ENCODE data around the gene SHC4.

The SHC4 gene

GRCh38 chr15:48968066-48968465, 4.3 kb upstream of the SHC4 start:
- DNase-seq (ENCODE audit: low read depth in 2 of 2) = no peak

DNA sequence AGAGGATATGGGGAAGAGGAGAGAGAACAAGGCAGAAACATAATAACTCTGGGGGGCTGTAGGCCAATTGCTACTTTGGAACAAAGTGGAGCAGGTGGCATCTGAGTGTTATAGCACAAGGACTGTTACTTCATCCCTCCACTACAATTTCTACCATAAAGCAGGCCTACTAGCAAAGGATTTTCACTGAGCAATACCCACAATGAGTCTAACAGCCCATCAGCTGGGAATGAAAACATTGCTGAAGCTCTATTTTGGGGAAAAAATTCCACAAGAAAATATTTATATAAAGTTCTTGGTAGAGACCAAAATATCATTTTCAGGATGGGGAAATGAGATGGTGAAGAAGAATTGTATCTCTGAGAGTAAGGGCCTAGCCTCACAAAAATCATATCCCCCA, 3.6 kb upstream of the SHC4 start:
- no peak for DNase-seq (ENCODE audit: low read depth in 2 of 2)

DNA sequence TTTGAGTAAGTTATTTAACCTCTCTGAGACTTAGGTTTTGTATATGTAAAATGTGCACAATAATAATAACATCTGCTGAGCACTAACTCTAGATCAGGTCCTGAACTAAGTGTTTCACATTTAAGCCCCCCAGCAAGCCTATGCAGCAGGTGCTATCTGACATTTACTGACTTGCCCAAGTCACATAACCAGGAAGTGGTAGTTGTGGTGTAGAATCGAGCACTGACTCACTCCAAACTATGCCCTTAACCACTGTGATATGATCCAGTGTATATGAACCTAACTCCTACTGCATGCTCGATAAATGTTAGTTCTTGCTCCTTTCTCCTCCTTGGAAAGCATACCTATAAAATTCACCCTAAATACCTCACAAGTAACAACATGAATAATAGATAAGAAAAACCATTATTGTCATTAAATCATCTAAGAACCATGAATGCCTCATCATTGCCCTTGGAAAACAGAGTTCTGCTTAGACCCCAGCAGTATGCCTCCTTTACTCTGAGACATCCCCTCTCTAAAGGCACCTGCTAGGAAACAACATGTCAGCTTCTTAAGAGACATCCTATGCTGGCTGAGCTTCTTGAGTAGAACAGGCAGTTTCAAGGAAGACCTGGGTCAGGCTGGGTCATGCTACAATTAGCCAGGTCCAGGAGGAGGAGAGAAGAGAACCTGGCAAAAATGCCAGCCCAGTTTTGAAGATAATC, 3.0 kb upstream of the SHC4 start:
- DNase-seq (ENCODE audit: low read depth in 2 of 2) = peak in 1 of 2 donors; percentile 19

DNA sequence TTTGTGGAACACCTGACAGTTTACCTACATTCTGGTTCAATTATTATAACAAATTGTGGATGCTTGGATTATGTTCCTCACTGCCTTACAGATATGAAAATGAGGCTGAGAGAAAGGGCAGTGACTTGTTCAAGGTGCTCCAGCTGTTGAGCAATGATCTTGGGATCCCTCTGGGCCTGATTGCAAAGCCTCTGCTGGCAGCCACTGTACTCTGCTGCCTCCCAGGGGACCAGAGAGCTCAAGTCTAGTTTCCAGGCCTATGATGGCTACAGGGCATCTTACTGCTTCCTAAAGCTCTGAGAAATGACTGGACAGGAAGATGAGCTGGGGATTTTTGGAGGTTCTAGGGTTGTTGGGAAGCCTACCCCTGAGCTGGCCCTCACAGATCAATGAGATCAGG, 2.3 kb upstream of the SHC4 start:
- peak in 1 of 2 donors; percentile 30 for DNase-seq (ENCODE audit: low read depth in 2 of 2)

DNA sequence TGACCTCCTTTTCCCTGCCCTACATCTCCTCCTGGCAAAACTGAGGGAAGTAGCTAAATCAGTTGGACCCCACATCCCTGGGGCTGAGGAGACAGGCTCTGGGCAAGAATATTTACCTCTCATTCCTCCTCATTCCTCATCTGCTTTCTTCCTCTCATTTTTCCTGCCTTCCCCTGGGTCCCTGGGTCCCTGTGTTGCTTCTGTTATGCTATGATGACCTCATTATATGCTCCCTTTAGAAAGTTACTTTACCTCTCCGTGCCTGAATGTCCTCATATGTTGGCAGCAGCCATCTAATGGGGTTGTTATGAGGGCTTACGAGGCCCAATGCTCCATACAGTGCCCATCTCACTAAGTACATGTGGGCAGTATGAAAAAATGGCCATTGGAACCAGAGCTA, 1.2 kb upstream of the SHC4 start:
- no peak for DNase-seq (ENCODE audit: low read depth in 2 of 2)

GRCh38 chr15:48962662-48963523, 826 bp downstream of the SHC4 start:
- no peak for DNase-seq (ENCODE audit: low read depth in 2 of 2)

- no peak for DNase-seq (ENCODE audit: low read depth in 2 of 2)
Measured at GRCh38 chr15:48955967-48956366, 7.8 kb downstream of the SHC4 start.

DNA sequence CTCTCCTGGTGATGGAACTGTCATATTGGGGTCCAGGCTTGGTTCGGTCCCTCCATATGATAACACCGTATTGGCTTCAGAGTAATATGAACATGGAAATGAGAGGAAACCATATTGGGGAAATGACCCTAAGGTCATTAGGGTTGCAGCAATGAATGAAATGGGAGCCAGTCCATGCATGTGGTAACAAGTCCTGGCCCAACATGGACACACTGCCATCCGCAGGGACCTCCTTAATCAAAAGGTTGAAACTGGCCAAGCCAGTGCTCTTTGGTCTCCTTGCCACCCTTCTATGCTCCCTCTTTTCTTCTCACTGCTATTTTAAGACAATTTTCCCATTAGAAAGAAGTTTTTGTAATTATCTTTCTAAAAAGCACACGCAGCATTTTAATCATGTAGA, 8.3 kb downstream of the SHC4 start:
- no peak for DNase-seq (ENCODE audit: low read depth in 2 of 2)

DNA sequence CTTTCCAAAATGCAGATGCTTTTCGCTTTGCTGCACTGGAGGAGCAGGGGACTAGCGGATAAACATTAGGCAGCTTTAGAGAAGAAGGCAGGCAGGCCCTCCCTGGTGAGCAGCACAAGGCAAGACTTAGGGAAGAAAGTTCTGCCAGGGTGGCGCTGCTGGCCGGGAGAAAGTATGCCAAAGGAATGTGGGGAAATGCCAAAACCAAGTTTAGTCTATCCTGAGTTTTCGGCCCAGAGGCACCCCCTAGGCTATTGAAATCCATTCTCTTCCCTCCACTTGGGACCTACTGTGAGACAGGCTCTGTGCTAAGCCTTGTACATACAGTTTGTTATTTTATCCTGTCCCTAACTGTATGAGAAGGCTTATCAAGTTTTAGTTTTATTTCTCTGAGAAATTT, 9.2 kb downstream of the SHC4 start:
- no peak for DNase-seq (ENCODE audit: low read depth in 2 of 2)

GRCh38 chr15:48946840-48947187, 16.9 kb downstream of the SHC4 start:
- DNase-seq (ENCODE audit: low read depth in 2 of 2) = no peak

- DNase-seq (ENCODE audit: low read depth in 2 of 2) = no peak
Measured at GRCh38 chr15:48946074-48946839, 17.5 kb downstream of the SHC4 start.

- DNase-seq (ENCODE audit: low read depth in 2 of 2) = no peak
Measured at GRCh38 chr15:48945386-48945785, 18.3 kb downstream of the SHC4 start.

DNA sequence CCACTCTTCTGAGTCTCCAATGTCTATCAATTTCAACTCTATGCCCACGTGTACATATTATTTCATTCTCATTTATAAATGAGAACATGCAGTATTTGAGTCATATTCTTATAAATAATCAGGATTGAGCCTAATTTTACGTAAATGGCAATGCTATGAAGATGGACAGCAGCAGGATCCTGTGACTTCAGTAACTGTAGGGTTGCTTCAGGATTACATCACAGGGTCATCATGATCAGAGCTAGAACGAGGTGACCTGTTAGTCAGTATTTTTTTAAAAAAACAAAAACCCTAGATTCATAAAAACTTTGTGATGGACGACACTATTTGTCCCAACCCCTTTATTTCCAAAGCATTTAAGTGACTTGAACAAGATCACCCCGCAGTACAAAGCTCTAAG, 21.8 kb downstream of the SHC4 start:
- no peak for DNase-seq (ENCODE audit: low read depth in 2 of 2)

DNA sequence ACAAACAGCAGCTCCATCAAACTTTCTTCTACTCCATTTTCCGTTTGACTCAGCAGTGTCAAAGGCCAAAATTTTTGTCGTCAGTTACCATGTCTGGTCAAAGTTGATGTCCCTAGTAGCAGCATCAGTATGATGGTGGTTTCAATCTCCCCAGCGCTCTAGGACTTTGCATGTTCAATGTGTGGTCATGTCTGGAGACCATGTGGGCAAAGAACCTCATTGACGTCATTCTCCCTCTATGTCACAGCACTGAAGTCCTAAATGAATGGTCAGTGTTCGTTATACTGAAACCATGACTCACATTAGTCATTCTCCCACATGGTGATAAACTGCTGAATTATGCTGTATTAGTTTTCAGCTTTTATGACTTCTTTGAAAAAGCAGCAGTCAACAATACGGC, 23.2 kb downstream of the SHC4 start:
- DNase-seq (ENCODE audit: low read depth in 2 of 2) = no peak

DNA sequence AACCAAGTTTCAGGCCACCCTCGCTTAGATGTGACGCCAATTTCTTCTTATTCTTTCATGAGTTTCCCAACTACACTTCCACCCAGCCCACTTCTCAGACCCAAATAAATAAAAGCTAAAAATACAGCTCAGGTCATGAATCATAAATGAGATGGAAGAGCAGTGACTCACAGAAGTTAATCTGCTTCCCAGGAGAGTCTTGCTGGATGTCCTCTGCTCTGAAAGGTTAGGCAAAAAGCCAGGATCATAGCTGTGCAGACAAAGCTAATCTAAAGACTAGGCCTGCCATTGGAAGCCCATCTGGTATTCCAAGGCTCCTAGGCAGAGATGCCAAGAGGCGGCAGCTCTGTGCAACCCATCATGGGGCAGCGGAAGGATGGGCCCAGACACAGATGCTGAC, 24.1 kb downstream of the SHC4 start:
- no peak for DNase-seq (ENCODE audit: low read depth in 2 of 2)

GRCh38 chr15:48937886-48938285, 25.8 kb downstream of the SHC4 start:
- no peak for DNase-seq (ENCODE audit: low read depth in 2 of 2)

- DNase-seq (ENCODE audit: low read depth in 2 of 2) = no peak
Measured at GRCh38 chr15:48936666-48937065, 27.1 kb downstream of the SHC4 start.

GRCh38 chr15:48935236-48935635, 28.5 kb downstream of the SHC4 start:
- DNase-seq (ENCODE audit: low read depth in 2 of 2) = no peak

- no peak for DNase-seq (ENCODE audit: low read depth in 2 of 2)
Measured at GRCh38 chr15:48930735-48931134, 33.0 kb downstream of the SHC4 start.

GRCh38 chr15:48929661-48930060, 34.1 kb downstream of the SHC4 start:
- DNase-seq (ENCODE audit: low read depth in 2 of 2) = no peak

DNA sequence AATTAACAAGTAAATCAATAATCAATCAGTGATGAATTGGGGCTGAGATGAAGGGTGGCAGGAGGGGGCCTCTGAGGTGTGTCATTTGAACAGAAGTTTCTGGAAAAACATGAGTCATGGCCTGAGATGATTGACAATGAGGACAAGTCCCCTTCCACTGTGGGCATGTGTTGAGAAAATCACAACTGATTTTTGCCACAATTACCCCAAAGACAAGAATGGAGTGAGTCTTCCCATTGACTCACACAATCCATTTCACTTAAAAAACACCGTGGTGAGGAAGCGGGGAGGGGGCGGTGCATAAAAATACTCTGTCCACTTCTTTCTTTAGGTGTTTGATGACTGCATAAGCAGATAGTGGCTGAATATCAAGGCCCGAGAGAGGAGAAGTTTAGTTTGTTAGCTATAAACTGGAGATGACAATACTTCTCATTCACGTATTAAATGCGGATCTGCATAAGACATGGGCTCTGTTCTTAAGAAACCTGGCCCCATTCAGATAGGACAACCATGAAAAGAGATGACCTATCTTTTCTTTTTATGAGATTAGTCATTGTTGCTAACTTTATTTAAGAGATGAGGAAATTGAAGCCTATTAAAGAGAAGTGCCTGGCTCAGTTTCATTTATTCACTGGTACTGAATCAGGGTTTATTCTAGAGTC, 34.7 kb downstream of the SHC4 start:
- peak; percentile 32 to 47 for DNase-seq (ENCODE audit: low read depth in 2 of 2)

DNA sequence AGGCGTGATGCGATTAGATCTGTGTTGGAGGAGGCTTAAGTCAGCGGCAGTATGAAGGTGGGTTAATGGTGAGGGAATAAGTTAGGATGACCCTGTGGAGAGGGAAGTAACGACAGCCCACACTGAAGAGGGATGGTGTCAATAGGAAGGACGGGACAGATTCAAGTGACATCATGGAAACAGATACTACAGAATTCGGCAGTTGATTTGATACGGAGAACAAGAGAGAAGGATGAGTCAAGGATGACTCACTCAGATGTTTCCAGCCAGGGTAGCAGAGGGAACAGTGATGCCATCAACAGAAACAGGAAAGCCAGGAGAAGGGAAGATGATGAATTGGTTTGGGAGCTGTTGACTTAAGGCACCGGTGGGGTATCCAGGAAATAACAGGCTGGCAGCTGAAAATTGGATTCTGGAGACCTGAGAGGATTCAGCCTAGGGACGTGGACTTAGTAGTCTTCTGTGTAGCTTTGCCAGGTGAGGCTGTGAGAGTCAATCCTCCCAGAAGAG, 38.0 kb downstream of the SHC4 start:
- no peak for DNase-seq (ENCODE audit: low read depth in 2 of 2)

Data from stimulated activated CD8-positive, alpha-beta memory T cell treated with anti-CD3 and anti-CD28 coated beads, Interleukin-2, amount 100 ng/mL, for 48 hours (primary cell).